ENCODE data around the gene DNAJB6.
"Not testable (repeated sequence)": the region's sequence is repeated elsewhere in the genome, so short reads cannot be mapped to it uniquely, and the experiment has no call there.

Gene DNAJB6

DNA sequence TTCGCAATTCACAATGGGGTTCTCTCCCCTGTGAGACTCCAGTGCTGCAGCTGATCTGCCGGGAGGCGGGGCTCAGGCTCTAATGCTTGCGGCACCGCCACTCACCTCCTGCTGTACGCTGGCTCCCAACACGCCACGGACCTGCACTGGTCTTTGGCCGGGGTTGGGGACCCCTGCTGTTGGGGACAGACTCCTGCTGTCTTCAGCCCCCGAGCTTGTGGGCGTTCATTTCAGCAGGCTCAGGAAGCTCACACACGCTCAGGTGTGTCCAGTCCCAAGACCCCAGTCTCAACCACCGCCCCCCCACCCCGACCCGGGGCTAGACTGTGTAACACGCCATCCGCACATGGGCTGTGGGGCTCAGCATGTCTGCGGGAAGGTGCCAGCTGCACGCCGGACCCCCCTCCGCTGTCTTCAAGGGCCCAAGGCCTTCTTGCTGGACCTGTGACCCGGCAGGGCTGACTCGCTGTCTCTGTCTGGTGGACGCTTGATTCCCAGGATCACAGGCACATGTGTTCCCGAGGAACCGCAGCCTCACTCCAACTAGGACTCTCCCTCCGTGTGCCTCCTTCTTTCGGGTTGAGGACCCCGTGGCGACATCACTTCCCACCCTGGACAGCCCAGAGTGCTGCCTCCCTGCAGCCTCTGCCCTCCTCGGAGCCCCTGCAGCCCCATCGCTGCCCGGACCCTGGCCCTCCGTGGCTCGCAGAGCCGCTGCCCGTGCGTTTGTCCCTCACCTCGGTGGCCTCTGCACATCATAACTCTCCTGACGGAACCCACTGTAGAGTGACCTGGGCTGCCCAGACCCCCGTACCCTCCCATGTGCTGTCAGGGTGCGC lies 106.4 kb downstream of the DNAJB6 start:
- TF ChIP-seq, protein P1, sequence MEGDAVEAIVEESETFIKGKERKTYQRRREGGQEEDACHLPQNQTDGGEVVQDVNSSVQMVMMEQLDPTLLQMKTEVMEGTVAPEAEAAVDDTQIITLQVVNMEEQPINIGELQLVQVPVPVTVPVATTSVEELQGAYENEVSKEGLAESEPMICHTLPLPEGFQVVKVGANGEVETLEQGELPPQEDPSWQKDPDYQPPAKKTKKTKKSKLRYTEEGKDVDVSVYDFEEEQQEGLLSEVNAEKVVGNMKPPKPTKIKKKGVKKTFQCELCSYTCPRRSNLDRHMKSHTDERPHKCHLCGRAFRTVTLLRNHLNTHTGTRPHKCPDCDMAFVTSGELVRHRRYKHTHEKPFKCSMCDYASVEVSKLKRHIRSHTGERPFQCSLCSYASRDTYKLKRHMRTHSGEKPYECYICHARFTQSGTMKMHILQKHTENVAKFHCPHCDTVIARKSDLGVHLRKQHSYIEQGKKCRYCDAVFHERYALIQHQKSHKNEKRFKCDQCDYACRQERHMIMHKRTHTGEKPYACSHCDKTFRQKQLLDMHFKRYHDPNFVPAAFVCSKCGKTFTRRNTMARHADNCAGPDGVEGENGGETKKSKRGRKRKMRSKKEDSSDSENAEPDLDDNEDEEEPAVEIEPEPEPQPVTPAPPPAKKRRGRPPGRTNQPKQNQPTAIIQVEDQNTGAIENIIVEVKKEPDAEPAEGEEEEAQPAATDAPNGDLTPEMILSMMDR (IDR thresholded peaks at IDR 0.05) = no peak
- no peak for TF ChIP-seq ZFX (IDR thresholded peaks at IDR 0.05; ENCODE audit: borderline replicate concordance)
- H3K27ac ChIP-seq = no peak overlapping the region

DNA sequence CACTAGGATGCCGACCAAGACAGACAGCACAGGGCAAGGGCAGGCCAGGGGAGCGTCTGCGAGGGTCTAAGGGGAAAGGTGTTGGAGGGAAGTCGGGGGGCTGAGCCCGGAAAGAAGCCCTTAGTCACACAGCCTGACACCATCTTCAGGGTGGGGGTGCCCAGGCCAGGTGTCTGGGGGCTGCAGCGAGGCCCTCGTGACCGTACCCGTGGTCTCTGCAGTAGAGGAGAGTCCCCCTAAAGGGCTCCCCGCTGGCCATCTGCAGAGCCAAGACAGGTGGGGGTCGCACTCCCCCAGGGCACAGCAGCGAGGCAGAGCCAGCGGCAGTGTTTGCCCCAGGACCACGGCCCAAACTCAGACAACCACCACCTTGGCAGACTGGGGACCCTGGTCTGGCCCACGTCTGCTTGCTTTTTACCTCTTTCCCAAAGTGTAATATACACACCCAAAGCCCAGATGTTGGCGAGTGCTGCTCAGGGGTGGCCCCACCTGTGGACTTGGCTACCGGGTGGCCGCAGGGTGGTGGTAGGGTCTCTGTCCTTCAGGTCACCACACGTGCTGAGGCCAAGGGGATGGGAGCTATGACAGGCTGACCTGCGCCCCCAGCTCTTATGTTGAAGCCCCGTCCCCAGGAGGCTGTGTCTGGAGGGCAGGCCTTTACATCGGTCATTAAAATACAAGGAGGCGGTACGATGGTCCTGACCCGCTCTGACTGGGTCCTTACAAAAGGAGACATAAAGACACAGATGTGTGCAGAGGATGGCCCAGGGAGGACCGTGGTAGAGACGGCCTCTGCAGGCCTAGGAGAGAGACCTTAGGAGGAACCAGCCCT lies 107.4 kb downstream of the DNAJB6 start:
- H3K27ac ChIP-seq = no peak overlapping the region
- TF ChIP-seq ZFX (IDR thresholded peaks at IDR 0.05; ENCODE audit: borderline replicate concordance) = no peak
- TF ChIP-seq, protein P1 (IDR thresholded peaks at IDR 0.05) = no peak

DNA sequence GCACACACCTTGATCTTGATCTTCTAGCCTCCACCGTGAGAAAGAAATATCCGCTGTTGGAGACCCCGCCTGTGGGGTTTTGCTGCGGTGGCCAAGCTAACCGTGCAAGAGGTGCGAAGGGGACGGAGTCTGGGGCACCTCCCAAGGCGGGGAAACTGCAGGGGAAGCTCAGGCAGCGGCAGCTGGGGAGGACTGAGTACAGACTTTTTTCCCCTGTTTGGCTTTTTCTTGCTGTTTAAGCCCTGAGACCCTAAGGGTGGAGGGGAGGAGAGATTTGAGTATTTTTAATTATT lies 108.0 kb downstream of the DNAJB6 start:
- TF ChIP-seq, protein P1 (IDR thresholded peaks at IDR 0.05) = no peak
- TF ChIP-seq ZFX (IDR thresholded peaks at IDR 0.05; ENCODE audit: borderline replicate concordance) = no peak
- no peak overlapping the region for H3K27ac ChIP-seq

DNA sequence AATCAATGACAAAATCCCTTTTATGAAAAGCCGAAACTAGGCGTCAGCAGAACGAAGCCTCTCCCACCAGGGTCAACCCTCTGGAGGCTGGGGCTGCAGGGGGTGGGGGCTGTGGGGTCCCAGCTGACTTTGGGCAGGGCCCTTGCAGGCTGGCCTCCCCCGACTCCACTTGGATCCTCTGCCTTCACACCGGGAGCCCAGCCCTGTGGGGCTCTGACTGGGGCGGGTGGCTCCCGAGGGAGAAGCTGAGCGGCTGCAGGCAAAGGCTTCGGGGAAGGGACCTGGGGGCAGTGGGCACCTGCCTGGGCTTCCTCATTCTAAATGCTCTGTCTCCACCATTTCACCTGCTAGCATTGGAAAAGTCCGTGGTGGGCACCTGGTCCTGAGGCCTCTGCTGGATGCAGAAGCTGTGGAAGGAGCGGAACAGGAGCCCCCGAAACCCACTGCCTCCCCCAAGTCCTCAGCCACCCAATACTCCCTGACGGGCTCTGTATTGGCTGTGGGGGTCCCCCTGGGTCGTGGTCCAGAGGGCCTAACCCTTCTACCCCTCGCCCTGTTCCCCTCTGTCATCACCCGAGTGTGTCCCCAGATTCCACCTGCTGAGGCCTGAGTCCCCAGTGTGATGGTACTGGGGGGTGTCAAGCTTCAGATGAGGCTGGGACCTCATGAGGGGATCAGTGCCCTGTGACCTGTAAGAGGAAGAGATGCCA lies 108.6 kb downstream of the DNAJB6 start:
- no peak overlapping the region for H3K27ac ChIP-seq
- TF ChIP-seq, protein P1 (IDR thresholded peaks at IDR 0.05) = no peak
- TF ChIP-seq ZFX (IDR thresholded peaks at IDR 0.05; ENCODE audit: borderline replicate concordance) = no peak

DNA sequence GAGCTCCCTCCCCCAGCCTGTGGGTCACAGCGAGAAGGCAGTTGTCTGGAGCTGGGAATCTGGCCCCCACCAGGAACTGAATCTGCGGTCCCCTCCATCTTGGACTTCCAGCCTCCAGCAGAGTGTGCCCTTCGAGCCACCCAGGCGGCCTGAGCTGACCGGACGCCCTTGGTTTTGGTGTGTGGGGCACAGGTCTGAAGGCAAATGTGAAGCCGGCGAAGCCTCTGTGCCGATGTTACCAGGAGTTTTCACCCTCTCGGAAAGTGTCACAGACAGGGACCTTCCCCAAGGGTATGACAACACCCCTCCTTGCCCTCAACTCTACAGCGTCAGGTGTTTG lies 109.1 kb downstream of the DNAJB6 start:
- TF ChIP-seq ZFX (IDR thresholded peaks at IDR 0.05; ENCODE audit: borderline replicate concordance) = no peak
- TF ChIP-seq, protein P1 (IDR thresholded peaks at IDR 0.05) = no peak
- no peak overlapping the region for H3K27ac ChIP-seq

DNA sequence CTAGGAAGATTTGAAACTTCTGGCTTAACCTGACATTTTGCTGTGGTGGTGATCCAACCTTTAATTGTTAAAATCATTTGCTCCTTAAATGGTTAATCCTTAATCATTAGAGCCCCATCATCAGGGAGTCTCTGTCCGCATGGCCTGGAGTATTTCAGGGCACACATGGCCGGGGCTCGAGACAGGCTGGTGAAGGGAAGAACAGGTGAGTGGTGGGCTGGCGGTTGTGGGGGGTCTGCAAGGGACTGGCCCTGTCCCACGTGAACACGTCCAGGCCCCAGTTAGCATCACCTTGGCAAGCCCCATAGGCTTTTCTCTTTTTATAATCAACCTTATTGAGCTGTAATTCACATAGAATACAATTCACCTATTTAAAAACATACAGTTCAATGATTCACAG lies 109.5 kb downstream of the DNAJB6 start:
- TF ChIP-seq, protein P1 (IDR thresholded peaks at IDR 0.05) = no peak
- TF ChIP-seq ZFX (IDR thresholded peaks at IDR 0.05; ENCODE audit: borderline replicate concordance) = no peak
- no peak overlapping the region for H3K27ac ChIP-seq

DNA sequence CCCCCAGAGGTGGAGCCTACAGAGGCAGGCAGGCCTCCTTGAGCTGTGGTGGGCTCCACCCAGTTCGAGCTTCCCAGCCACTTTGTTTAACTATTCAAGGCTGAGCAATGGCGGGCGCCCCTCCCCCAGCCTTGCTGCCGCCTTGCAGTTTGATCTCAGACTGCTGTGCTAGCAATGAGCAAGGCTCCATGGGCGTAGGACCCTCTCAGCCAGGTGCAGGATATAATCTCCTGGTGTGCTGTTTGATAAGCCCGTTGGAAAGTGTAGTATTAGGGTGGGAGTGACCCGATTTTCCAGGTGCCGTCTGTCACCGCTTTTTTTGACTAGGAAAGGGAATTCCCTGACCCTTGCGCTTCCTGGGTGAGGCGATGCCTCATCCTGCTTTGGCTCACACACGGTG lies 117.2 kb downstream of the DNAJB6 start:
- not testable (repeated sequence) for H3K27ac ChIP-seq

Data from 22Rv1 (cell line).